Adrenal gland (tissue), 5 donors: ENCODE results near the gene CAMSAP1.

Experiments
- CTCF ChIP-seq, 6 experiments: fragments of 450-650 bp in 4 of 6; fragments of 200-600 bp in 2 of 6; sonication (generic) in 1 of 6; IDR thresholded peaks; 1 replicate in 5 of 6; 2 replicates in 1 of 6; pipeline versions ENCODE4 v1.5.1 to v1.8.0; 2016 to 2021; ENCODE audit warnings: antibody characterized with exemption in 6 of 6, mild to moderate bottlenecking in 2 of 6, moderate library complexity in 1 of 6
- POLR2A ChIP-seq, 2 donors: fragments of 450-650 bp; IDR thresholded peaks; one replicate each; pipeline ENCODE4 v1.6.1; 2017; ENCODE audit warnings: antibody characterized with exemption in 2 of 2, mild to moderate bottlenecking in 2 of 2, moderate library complexity in 1 of 2
- donor health status: DM: no; HTN: no; CAD: no.

GRCh38 chr9:135901826-135902225 is 5.5 kb downstream of the CAMSAP1 start:
- TF ChIP-seq CTCF (IDR thresholded peaks at IDR 0.05), result no peak
- no peak for TF ChIP-seq POLR2A (IDR thresholded peaks at IDR 0.05)
